NCI-H2029 (cell line): ENCODE results near the gene SAMD8.

Experiments used
- DNase-seq: peaks from one replicate; lab custom pipeline; 2025; lab: John Stamatoyannopoulos, UW

The SAMD8 gene

DNA sequence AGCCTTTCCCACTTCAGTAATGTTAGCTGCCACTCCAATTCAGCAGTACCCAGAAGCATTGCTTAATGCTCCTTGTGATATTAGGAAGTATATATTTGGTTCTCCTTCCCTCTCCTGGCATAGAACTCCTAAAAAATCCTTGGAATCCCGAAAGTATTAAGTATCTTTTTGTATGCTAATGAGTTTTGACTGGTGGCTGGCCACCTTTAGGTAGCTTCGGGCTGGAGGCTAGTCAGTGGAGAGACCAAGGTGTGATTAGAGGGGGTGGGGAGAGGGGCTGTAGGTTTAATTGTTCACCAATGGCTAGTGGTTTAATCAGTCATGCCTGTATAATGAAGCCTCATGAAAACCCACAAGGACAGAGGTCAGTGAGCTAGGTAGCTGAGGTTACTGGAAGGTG, 112.1 kb downstream of the SAMD8 start:
- DNase-seq: no peak

DNA sequence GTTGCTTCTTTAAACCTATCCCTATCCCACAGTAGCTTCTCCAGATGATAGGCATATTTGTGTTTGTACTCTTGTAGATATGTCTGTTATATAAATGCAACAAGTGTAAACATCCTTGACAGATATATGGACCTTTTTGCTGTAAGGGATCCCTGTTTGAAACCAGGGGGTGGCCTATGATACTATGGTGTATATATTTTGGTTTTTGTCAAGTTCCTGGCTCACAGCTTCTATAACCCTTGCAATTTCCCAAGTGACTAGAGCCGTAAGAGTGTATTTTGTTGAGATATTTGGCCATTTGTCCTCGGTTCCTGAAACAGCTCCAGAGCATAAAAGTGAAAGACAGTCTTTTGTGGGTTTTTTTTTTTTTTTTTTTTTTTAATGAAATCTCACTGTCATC, 114.6 kb downstream of the SAMD8 start:
- no peak for DNase-seq

DNA sequence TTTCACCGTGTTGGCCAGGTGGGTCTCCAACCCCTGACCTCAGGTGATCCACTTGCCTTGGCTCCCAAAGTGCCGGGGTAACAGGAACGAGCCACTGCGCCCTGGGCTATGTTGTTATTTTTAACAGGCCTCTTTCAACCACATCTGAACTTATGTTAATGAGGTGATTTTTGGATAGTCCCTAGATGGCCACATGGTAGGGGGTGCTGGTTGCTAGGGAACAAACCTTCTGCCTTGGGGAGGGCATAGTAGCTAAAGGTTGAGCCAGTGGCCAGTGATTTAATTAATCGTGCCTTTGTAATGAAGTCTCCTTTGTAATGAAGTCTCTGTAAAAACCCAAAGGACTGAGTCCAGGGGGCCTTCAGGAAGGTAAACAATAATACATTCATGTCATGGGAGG, 115.2 kb downstream of the SAMD8 start:
- DNase-seq: no peak

DNA sequence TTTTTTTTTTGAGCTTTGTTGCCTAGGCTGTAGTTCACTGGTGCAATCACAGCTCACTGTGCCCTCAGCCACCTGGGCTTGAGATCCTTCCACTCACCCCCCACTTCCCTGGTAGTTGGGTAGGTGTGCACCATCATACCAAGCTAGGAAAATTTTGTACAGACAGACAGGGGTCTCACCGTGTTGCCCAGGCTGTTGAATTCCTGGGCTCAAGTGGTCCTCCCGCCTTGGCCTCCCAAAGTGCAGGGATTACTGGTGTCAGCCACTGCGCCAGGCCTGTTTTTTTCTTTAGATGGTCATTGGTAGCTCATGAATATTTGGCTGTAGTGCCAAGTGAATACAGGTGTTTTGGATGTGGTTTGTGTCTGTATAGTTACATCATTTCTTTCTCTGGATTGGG, 116.8 kb downstream of the SAMD8 start:
- no peak for DNase-seq

DNA sequence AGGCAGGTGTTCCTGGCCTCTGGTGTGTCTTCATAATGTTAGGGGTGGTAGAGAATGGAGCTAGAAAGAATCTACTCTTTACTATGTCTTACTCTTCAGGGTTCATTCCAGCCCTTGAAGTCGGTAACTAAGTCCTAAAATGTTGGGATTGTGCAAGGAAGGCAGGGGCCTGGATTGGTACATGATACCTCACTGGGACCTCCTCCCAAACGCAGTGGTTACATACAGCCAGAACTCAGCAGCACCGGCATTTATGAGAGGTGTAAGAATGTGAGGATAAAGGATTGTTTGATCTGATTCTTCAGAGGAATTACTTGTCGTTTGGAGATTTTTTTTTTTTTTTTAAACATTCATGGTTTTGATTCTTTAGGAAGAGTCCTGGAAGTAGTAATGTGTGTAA, 117.4 kb downstream of the SAMD8 start:
- no peak for DNase-seq

DNA sequence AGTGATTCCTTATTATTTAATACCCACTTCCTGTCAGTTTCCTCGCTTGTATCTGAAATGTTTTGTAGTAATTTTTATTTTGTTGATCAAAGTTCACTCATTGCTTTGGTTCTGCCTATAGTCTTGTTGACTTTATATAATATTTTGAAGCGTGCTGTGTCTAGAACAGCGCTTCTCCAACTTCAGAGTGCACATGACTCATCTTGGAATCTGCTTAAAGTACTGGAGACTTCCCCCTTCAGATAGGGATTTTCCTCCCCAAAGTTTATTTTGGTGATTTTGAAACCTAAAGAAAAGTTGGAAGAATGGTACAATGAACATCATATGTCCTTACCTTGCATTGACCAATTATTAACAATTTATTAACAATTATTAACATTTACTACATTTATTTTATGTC, 118.5 kb downstream of the SAMD8 start:
- no peak for DNase-seq

DNA sequence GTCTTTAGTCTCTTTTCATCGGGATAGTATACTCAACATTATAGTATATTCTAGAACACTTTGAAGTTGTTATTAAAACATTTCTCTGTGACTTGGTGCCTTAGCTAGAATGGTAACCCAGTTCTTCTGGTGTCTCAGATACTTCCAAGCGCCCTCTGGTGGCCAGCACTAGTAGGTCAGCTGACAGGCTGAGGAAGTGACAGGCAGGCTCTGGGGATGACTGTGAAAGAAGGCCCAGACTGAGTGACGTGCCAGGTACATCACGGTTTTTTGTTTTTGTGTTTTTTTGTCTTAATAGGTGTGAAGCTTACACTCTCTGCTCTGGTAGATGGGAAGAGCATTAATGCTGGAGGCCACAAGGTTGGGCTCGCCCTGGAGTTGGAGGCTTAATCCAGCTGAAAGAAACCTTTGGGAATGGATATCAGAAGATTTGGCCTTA, 119.2 kb downstream of the SAMD8 start:
- DNase-seq: peak; percentile 51
